ENCODE measurements around the gene ABCF1. TPM values are rescaled to one million over a fixed set of nuclear protein-coding genes. Genes with fewer than 3 reads are reported as not detected.
A peak's percentile ranks its signal among the peaks of the same experiment; 100 is the strongest.

ABCF1 gene
- total and polyA plus RNA-seq, 2 of the 8 experiments (the other 6 are each of a cell fraction or from before 2014, with no cell fraction given), result 48.8 to 123 TPM

DNA sequence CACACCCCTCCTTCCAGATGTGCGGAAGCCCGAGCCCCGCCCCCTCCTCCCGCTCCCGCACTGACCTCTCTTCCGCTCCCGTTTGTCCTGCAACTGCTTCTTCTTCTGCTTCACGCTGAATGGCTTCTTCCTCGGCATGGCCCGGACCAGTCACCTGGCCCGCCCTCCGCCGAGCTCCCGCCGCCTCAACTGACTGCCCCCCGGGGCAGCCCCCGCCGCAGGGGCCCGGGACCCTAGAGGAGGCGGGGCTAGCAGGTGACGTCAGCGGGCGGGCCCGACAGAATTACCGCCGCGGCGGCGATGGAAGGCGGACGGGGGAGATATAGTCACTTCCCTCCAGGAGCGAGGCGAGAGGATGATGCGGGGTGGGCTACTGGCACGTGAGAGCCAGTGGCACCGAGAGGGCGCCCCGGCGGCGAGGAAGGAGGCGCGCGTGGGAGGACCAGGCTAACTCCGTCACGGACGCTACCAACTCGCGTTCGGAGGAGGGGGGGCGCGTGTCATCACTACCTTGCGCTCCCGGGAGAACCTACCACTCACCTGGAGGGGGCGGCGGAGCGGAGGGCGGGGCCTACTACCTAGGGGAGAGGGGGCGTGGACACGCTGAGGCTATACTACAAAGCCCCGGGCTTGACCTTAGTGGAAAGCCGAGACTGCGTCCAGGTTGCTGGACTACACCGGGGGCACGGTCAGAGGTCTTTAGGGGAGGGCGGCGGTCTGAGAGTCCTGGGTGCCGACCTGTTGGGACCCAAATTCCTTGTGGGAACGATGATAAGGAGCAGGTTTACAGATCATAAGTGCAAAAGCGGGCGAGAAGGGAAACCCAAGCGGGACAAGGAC lies 15.0 kb upstream of the ABCF1 start, which contains the start of gene GNL1 (continued):
- TF ChIP-seq EP300 (IDR thresholded peaks at IDR 0.05; ENCODE audit: borderline replicate concordance in 1 of 2, low read depth in 2 of 2, low read length in 2 of 2) (peak in 1 of 2 experiments; percentile 99; a peak in 2 of 3 replicates), RXRA (IDR thresholded peaks at IDR 0.05; ENCODE audit: insufficient read depth, low read depth, low read length) (no peak), CTCF (IDR thresholded peaks at IDR 0.05; ENCODE audit: control extremely low read depth in 1 of 3, insufficient read depth in 1 of 3, low read depth in 1 of 3, low read length in 3 of 3) (no peak), SIX5 (IDR thresholded peaks at IDR 0.05; ENCODE audit: low read depth, low read length) (peak; percentile 21; the same call in 1 of the 2 replicates), JUN (IDR thresholded peaks at IDR 0.05; ENCODE audit: low read depth, low read length) (no peak), PHF8 (conservative IDR thresholded peaks at IDR 0.05; ENCODE audit: low read depth, low read length) (peak; percentile 39), KDM4A (IDR thresholded peaks at IDR 0.05; ENCODE audit: low read depth, low read length, severe bottlenecking) (peak; percentile 58), SIRT6 (IDR thresholded peaks at IDR 0.05; ENCODE audit: low read length) (no peak), TCF12 (IDR thresholded peaks at IDR 0.05; ENCODE audit: low read depth, low read length) (0 out of 2 replicates have a peak, but pooled peaks have one; percentile 36), NANOG (IDR thresholded peaks at IDR 0.05; ENCODE audit: insufficient read depth, low read depth, low read length, poor library complexity, severe bottlenecking) (no peak)
